Measurements from ENCODE around the gene RING1.

The RING1 gene

DNA sequence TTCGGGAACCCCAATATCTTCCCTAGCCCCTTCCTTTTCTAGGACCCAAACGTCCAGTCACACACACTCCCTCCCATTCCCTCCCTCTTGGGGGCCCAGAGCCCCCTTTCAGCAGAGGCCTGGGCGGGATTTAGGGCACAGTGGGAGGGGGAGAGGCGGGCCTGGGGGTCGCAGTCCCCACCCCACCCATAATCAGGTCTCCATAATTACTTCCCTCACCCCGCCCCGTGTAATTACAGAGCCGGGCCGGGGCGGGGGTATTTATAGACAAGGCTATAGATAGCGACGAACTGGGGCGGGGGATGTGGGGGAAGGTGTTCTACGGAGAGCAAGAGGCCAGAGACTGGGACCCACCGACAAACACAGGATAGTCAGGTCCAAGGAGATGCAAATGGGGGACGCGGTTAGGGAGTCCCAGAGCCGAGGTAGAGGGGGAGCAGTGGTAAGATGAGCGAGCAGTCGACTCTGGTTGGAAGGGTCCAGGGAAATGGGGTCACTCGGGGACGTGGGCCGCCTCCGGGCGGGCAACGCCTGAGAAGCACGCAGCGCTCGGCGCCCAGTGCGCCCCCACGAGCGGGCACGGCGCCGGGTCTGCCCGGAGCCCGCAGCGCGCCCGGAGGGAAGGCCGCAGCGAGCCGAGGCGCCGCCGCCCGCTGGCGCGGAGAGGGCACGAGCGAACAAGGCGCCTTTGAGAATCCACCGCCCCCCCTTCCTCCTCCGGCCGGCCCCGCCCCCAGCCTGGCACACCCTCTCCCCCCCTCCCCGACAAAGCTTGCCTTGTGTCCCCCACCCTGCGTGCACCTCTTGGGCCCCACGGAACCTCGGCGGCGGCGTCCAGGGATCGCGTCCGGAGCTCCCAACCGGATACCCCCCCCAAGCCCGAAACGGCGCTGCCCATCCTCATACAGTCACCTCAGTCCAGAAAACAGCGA is 15.4 kb upstream of the RING1 start:
- ATAC-seq, result no peak

DNA sequence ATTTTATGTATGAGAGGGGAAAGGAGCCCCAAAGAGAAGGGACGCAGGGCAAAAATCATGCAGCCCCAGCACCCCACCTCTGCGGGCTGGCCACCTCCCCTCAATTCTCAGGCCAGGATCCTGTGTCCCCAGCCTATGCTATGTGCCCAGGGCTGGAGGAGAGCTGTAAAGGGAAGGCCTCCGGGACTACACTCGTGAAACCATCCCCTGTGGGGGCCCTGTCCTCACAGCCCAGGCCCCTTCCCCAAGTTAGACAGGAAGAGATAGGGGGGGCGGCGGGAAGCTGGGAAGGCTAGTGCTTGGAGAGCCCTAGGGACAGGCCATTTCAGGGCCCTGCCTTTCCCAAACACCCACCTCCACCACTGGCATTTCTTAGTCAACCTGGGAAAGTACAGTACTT is 14.7 kb upstream of the RING1 start:
- ATAC-seq, result no peak

DNA sequence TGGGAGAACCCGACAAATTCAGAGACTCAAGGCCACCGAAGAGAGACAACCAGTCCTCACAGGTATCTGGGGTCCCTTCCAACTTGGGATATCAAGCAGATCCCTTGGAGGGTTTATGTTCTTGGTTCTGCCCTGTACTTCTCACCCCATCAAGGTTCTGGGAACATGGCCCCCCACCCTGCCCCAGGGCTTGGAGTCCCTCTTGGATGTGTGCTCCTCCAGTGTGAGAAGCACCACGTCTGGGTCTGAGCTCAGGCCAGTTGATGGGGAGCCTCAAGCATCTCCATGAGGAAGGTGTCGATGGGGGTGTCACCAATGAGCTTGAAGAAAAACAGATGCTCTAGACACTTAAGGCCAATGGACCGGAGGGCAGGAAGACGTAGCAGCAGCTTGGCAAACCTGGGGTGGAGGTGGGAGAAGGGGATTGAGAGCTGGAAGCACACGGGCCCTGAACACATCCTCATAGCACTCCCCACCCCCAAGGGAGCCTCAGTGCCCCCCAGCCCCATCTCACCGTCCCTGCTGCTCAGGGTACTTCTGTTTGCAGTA is 13.8 kb upstream of the RING1 start:
- no peak for ATAC-seq

DNA sequence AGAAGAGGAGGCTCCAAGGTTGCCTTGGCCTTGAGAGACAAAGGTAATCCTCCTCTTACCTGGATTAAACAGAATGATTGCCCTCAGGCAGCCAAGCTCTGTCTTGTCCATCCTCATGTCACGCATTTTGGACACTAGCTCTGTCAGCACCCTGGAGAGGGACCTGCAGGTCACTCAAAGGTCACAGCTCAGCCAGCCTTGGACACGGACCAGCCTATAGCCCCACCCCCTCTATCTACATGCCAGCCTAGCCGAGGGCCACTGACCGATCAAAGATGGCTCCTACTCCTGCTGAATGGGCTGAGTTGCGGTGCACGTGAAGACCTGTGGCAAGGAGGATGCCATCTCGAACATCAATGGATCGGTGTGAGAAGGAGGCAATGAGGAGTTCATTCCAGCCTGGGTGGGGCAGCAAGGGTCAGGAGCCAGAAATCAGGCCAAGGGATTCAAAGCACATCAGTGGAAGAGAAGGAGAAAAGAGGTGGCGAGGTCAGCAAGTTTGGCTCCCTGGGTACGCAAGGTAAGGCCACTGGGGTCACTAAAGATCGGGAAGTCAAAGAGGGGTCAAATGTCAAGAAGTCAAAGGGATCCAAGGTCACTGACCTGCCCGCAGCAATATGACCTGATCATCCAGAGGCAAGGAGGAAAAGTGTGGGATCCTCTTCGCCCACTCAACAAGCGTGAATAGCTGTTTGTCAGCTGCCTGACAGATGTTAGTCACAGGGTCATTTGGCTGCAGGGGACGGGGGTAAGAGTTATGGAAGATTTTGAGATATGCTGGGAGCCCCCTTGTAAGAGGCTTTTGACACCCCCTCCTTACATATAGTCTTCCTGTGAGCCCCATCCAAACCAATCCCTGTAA is 12.8 kb upstream of the RING1 start:
- no peak for ATAC-seq

DNA sequence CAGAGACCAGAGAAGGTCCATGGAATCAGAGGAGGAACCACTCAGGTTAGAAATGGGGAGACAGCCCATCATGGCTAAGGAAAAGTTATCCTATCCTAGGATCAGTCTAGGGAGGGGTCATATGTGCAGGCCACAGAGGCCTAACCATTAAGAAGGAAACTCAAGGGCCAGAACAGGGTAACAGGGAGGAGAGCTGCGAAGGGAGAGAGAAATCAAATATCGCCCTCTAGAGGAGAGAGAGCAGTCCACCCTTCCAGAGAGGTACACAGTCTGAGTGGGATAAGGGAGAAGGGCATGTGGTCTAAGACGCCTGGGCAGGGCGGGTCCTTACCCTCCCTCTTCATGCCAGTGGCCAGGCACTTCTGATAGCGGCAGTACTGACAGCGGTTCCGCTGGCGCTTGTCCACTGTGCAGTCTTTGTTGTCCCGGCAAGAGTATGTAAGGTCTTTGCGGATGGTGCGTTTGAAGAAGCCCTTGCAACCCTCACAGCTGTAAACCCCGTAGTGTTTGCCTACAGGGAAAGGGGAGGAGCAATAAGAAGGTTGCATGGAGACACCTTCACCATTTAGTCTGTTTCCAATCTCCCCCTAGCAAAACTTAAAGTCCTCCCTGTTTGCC is 10.8 kb upstream of the RING1 start:
- ATAC-seq, result peak; percentile 34 to 42

DNA sequence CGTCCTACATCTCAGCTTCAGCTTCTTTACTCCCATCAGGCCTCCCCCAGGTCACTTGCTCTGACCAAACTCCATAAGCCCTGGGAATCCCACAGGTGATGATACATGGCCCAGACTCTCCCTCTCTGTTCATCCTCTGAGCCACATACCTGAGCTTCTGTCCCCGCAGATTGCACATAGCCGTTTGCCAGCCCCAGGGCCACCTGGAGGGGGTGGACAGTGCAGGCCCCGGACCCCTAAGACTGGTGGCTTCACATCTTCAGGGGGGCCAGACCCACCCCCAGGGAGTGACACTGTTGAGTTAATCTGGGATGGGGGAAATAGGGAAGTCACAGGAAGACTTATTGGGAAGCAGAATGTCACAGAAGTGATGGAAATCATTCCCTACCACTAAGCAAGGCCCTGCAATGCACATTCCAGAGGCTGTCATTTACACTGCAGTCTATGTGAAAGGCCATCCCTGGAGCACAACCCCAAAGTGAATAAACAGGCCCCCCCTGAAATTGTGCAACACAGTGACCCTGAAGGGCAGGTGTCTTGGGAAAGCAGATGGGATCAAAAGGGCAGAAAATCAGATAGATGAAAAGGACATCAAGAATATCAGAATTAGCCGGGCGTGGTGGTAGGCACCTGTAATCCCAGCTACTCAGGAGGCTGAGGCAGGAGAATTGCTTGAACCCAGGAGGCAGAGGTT is 10.0 kb upstream of the RING1 start:
- no peak for ATAC-seq

DNA sequence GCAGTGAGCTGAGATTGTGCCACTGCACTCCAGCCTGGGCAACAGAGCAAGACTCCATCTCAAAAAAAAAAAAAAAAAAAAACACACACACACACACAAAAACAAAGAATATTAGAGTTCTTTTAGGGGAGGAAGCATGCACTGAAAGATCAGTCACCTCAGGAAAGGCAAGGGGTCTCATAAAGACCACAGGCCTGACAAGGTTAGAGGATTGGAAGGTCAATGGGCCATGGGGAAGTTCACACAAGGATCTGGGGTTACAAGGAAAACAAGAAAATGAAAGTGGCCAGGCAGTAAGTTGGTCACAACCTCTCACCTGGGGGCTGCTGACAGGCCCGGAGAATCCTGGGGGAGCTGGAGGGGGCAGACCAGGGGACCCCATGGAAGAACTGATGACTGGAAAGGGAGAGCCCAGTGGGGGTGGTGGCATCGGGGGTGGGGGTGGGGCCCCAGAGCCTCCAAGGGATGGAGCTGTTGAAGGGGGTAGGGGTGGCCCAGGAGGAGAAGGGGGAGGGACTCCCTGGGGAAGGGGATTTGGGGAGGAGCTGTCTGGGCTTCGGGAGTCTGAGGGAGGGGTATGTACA is 9.4 kb upstream of the RING1 start:
- ATAC-seq, result no peak

DNA sequence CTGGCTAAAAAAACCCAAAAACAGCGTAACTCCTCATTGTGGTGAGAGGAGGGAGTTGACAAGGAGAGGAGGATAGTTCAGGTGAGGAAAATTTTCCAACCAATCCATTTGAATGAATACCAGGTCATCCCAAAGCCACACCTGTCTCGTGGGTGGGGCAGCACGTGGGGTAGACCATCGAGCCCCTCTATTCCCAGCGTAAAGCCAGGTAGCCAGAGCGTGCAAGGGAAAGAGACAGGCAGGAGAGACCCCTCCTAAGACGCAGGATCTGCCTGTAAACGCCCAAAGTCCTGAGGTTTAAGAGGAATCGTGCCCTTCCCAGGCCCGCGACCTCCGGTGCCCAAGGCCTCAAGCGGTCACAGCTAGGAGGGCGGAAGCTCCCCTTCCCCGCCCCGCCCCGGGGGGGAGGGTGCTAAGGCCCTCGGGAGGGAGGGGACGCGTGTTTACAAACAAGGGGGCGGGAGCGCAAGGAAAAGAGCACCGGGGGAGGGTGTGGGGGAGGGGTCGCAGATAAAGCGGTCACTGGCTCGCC is 8.5 kb upstream of the RING1 start:
- peak; percentile 31 to 37 for ATAC-seq

DNA sequence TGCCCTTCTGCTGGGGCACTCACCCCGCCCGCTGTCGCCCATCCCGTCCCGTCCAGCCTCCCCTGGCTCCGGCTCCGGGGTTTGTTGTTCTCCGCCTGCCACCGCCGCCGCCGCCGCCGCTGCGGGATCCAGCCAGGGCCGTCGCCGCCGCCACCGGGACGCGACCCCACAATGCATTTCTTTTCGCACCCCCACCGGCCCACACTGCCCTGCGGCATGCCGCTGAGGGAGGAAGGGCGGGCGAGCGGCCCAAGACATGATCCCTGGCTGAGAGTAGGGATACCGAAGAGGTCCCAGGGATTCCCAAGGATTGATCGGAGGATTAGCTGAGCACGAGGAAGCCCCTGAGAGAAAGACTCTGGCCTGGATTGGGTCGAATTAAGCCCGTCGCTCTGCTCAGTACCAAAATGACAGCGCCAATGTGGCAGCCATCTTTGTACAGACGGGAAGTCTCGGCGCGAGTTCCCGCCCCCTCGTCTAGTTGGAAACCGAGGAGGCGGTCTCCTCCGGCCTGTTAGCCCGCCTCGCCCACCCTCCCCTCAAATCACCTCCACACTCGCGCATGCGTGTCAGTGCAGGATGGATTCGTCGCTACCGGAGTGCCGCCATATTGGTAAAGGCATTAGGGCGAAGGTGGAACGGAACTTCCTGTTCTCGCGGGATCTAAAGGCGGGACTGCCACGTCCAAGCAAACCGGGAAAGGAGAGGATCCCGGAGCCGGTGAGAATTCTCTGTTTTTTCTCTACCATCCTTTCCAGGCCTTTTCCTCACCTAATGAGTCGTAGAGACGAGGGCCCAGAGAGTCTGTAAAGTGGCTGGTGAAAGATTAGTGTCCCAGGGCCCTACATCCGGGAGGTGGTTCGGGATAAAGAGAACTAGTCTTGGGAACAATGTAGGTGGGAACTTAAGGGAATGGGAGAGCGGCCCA is 7.8 kb upstream of the RING1 start, which contains the start of the genes RXRB and SLC39A7:
Gene RXRB (minus strand): TSS at position 447 of the 928 bp plus-strand sequence. CDS start 189 bp downstream, at position 258.
Gene SLC39A7 (plus strand): TSS at position 649 of the 928 bp plus-strand sequence. CDS start 379 bp downstream, outside the sequence.
- peak; percentile 62 to 67 for ATAC-seq

DNA sequence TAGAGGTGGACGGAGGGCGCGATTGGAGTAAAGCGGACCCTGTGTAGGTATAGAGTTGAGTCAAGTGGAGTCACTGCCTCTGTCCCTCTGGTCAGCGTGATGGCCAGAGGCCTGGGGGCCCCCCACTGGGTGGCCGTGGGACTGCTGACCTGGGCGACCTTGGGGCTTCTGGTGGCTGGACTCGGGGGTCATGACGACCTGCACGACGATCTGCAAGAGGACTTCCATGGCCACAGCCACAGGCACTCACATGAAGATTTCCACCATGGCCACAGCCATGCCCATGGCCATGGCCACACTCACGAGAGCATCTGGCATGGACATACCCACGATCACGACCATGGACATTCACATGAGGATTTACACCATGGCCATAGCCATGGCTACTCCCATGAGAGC is 7.2 kb upstream of the RING1 start:
- no peak for ATAC-seq

DNA sequence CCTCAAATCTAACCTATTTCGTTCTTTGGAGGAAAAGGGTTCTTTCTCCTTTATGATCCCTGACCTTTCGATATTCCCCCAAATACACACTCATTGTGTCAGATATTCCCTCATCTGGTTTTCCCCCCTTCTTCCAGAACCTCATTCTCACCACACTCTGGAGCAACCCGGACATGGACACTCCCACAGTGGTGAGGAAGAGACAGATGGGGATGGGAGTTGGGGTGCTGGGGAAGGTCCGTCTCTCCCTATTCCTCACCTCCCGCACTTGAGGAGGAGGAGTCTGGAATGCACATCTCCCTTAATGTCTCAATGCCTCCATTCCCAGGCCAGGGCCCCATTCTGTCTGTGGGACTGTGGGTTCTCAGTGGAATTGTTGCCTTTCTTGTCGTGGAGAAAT is 6.4 kb upstream of the RING1 start:
- ATAC-seq, result no peak

DNA sequence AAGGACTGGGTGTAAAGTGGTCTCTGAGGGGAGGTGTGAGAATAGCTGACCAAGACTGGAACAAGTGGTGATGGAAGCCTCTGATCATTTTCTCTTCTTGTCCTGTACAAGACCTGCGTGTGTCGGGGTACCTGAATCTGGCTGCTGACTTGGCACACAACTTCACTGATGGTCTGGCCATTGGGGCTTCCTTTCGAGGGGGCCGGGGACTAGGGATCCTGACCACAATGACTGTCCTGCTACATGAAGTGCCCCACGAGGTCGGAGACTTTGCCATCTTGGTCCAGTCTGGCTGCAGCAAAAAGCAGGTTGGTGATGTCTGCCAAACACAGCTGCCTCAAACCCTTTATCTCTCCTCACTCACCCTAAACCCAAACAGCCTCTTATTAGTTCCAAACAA is 5.5 kb upstream of the RING1 start:
- ATAC-seq, result no peak

DNA sequence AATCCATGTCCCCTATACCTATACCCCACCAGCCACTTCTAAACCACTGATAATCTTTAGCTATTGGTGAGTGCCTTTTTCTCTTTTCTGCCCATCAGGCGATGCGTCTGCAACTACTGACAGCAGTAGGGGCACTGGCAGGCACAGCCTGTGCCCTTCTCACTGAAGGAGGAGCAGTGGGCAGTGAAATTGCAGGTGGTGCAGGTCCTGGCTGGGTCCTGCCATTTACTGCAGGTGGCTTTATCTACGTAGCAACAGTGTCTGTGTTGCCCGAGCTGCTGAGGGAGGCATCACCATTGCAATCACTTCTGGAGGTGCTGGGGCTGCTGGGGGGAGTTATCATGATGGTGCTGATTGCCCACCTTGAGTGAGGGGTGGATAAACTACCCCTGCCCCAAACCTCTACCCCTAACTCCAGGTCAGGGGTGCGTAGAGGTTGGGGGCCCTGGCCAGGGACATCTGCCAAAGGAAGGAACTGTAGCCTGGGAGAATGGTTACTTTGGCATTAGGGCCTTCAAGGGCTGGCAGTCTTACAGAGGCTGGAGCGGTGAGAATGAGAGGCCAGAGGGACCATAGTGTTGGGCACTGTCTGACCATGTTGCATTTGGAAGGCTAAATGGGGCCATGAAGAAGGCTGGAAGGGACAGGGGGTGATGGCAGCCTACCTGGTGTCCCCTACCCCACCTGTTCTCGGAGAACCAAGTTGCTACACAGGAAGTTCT is 4.7 kb upstream of the RING1 start:
- no peak for ATAC-seq

DNA sequence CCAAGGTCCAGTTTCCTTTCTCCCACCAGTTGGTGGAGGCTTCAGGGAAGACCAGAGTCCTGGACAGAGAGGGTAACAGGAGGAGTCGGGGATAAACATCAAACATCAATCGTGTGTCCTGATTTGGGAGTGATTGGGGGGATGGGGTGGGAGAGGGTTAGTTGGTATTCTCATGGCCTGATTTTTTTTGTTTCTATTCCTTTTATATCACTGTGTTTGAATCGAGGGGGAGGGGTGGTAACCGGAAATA is 4.2 kb upstream of the RING1 start:
- no peak for ATAC-seq

DNA sequence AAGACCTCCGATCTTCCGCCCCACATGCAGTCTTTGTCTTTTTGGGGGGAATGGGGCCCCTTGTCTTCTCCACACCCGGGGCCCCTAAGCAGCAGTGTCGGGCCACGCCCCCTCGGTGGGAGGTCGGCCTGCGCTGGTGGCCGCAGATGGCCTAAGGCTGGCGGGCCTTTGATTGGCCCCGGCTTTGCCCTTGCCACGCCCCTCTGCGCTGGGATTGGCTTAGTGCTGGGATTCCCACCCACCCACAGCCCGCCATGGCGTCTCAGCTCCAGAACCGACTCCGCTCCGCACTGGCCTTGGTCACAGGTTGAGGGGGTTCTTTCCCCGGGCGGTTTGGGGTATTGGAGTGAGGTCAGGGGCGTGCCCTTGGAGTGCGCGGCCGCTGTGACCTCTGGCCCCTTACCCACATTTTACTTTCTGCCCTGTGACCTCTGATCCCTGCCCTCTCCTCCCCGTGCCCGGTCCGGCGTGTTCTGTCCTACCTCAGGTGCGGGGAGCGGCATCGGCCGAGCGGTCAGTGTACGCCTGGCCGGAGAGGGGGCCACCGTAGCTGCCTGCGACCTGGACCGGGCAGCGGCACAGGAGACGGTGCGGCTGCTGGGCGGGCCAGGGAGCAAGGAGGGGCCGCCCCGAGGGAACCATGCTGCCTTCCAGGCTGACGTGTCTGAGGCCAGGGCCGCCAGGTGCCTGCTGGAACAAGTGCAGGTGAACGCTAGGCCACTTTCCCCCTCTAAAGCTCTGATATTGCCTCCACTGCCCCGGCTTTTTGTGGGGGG is 3.7 kb upstream of the RING1 start, which contains the start of gene HSD17B8:
Gene HSD17B8 (plus strand): TSS at position 241 of the 776 bp plus-strand sequence. CDS start 14 bp downstream, at position 255.
- ATAC-seq, result peak; percentile 59 to 62

DNA sequence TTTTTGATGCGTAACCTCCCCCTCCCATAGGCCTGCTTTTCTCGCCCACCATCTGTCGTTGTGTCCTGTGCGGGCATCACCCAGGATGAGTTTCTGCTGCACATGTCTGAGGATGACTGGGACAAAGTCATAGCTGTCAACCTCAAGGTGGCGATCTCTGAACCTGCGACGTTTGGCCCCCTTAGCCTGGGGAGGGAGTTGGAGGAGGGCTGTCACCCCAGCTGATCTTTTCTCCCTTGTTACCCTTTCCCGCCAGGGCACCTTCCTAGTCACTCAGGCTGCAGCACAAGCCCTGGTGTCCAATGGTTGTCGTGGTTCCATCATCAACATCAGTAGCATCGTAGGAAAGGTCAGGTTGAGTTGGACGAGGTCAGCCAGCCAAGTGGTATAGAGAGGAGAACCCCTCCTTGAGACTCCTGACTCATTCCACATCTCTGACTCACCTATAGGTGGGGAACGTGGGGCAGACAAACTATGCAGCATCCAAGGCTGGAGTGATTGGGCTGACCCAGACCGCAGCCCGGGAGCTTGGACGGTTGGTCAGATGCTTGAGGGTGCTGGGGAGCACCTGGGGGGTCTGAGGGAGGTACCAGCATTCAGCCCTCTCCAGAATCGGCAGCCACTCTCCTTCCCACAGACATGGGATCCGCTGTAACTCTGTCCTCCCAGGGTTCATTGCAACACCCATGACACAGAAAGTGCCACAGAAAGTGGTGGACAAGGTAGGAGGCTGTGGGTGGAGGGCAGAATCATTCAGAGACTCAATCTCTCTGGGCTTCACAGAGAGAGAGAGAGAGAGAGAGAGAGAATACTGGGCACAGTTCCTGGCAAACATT is 2.9 kb upstream of the RING1 start:
- ATAC-seq, result peak; percentile 36 to 44

DNA sequence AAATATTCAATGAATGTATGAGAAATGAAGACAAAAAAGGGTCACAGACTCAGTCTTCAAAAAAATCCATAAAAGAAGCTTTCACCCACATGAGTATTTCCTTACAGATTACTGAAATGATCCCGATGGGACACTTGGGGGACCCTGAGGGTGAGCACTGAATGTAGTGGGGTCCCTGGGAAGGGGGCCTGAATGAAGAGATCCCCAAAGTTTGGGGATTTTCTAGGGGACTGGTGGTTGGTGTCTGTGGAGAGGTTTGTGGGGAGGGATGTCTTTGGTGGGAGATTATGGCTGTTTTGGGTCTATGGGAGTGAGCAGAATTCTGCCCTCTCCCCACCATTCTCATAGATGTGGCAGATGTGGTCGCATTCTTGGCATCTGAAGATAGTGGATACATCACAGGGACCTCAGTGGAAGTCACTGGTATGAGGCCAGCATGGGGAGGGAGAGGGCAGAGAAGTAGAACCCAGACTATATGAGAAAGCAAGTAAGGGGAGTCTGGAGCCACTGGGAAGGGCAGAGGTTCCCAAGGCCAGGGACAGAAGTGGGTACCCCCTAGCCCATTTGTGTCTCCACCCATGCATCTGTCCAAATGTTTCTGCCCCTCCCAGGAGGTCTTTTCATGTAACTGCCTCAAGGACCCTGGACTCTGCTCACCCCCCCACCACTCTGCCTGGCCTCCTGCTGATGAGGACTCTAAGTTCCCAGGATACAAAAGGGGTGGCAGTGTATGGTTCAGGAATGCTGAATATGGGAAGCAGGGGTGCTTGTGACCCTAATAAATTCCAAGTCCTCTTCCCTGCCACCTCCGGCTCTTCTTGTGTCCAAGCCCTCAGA is 2.1 kb upstream of the RING1 start:
- no peak for ATAC-seq

Data from activated CD4-positive, CD25-positive, alpha-beta regulatory T cell treated with anti-CD3 and anti-CD28 coated beads, Interleukin-2, amount 50 U/mL, for 24 hours (primary cell).